H9 (cell line): ENCODE results near the gene SLC35B1. TPM values are rescaled to one million over a fixed set of nuclear protein-coding genes. Genes with fewer than 3 reads are reported as not detected.

Experiments
- DNase-seq: peaks from one replicate; pipeline ENCODE4 v3.0.0-alpha.2; 2017
- H2AFZ ChIP-seq: one replicate; pipeline ENCODE4 v1.6.1; 2013; ENCODE audit warnings: mild to moderate bottlenecking, low read length, control low read depth, moderate library complexity
- H2AK5ac ChIP-seq: 2 replicates; pipeline ENCODE4 v1.6.1; 2013; ENCODE audit warnings: low read length, control low read depth, mixed read lengths; ENCODE audit not compliant: insufficient read length
- H2BK120ac ChIP-seq: one replicate; pipeline ENCODE4 v1.6.1; 2013; ENCODE audit warnings: low read depth, mild to moderate bottlenecking, low read length, control low read depth, inconsistent platforms; ENCODE audit not compliant: poor library complexity, severe bottlenecking
- H2BK12ac ChIP-seq: 2 replicates; pipeline ENCODE4 v1.6.1; 2013; ENCODE audit warnings: low read length, control low read depth, mixed read lengths, low read depth; ENCODE audit not compliant: insufficient read length
- H2BK15ac ChIP-seq: 2 replicates; pipeline ENCODE4 v1.6.1; 2013; ENCODE audit warnings: low read depth, low read length, control low read depth
- H2BK20ac ChIP-seq: one replicate; pipeline ENCODE4 v1.6.1; 2013; ENCODE audit warnings: low read depth, mild to moderate bottlenecking, low read length, control low read depth, inconsistent platforms; ENCODE audit not compliant: poor library complexity, severe bottlenecking
- H2BK5ac ChIP-seq: 2 replicates; pipeline ENCODE4 v1.6.1; 2013; ENCODE audit warnings: low read length, control low read depth, mixed read lengths; ENCODE audit not compliant: insufficient read length
- H3K14ac ChIP-seq: 2 replicates; pipeline ENCODE4 v1.6.1; 2013; ENCODE audit warnings: low read length, control low read depth; ENCODE audit not compliant: insufficient read depth
- H3K18ac ChIP-seq: 2 replicates; pipeline ENCODE4 v1.6.1; 2013; ENCODE audit warnings: low read depth, mild to moderate bottlenecking, mixed read lengths, low read length, control low read depth; ENCODE audit not compliant: insufficient read length
- H3K23ac ChIP-seq: 2 replicates; pipeline ENCODE4 v1.6.1; 2013; ENCODE audit warnings: low read length, control low read depth, mixed read lengths, low read depth; ENCODE audit not compliant: insufficient read length
- H3K23me2 ChIP-seq: 2 replicates; pipeline ENCODE4 v1.6.1; 2013; ENCODE audit warnings: low read depth, mild to moderate bottlenecking, mixed read lengths, low read length, control low read depth; ENCODE audit not compliant: insufficient read length, poor library complexity, severe bottlenecking
- H3K27ac ChIP-seq: 2 replicates; pipeline ENCODE4 v1.5.1; 2013; ENCODE audit warnings: low read length, control low read depth, mixed read lengths, low read depth; ENCODE audit not compliant: insufficient read length
- H3K27me3 ChIP-seq: 2 replicates; pipeline ENCODE4 v1.6.1; 2013; ENCODE audit warnings: low read length, control low read depth, inconsistent platforms; ENCODE audit not compliant: insufficient read depth
- H3K4ac ChIP-seq: 2 replicates; pipeline ENCODE4 v1.6.1; 2013; ENCODE audit warnings: low read depth, mild to moderate bottlenecking, control low read depth, inconsistent platforms, low read length, moderate library complexity
- H3K4me1 ChIP-seq: 2 replicates; pipeline ENCODE4 v1.6.1; 2013; ENCODE audit warnings: low read length, control low read depth, inconsistent platforms; ENCODE audit not compliant: insufficient read depth
- H3K4me2 ChIP-seq: 2 replicates; pipeline ENCODE4 v1.6.1; 2013; ENCODE audit warnings: low read length, control low read depth, mixed read lengths; ENCODE audit not compliant: insufficient read length, insufficient read depth
- H3K56ac ChIP-seq: 2 replicates; pipeline ENCODE4 v1.6.1; 2013; ENCODE audit warnings: low read depth, mild to moderate bottlenecking, mixed read lengths, low read length, control low read depth; ENCODE audit not compliant: insufficient read length
- H3K79me1 ChIP-seq: 2 replicates; pipeline ENCODE4 v1.6.1; 2013; ENCODE audit warnings: low read depth, mild to moderate bottlenecking, moderate library complexity, low read length, control low read depth, inconsistent platforms; ENCODE audit not compliant: insufficient read depth, poor library complexity, severe bottlenecking
- H3K79me2 ChIP-seq: 2 replicates; pipeline ENCODE4 v1.6.1; 2013; ENCODE audit warnings: low read length, control low read depth, inconsistent platforms; ENCODE audit not compliant: insufficient read depth
- H3K9ac ChIP-seq: 2 replicates; pipeline ENCODE4 v1.6.1; 2013; ENCODE audit warnings: low read length, control low read depth, mixed read lengths; ENCODE audit not compliant: insufficient read length; ENCODE audit errors: extremely low read depth
- H3K9me3 ChIP-seq: one replicate; pipeline ENCODE4 v1.6.1; 2013; ENCODE audit warnings: low read depth, low read length, inconsistent platforms; ENCODE audit not compliant: control insufficient read depth
- H3T11ph ChIP-seq: one replicate; pipeline ENCODE4 v1.6.1; 2013; ENCODE audit warnings: mild to moderate bottlenecking, low read length, control low read depth, inconsistent platforms
- H4K20me1 ChIP-seq: one replicate; pipeline ENCODE4 v1.6.1; 2013; ENCODE audit not compliant: control insufficient read depth, insufficient read length, insufficient read depth
- H4K5ac ChIP-seq: 2 replicates; pipeline ENCODE4 v1.6.1; 2013; ENCODE audit warnings: low read depth, mild to moderate bottlenecking, mixed read lengths, low read length, control low read depth; ENCODE audit not compliant: insufficient read length
- H4K8ac ChIP-seq: replicated peaks from 2 replicates; pipeline ENCODE4 v1.6.1; 2013; ENCODE audit warnings: low read length, control low read depth, mixed read lengths, low read depth; ENCODE audit not compliant: insufficient read length
- H4K91ac ChIP-seq: 2 replicates; pipeline ENCODE4 v1.6.1; 2013; ENCODE audit warnings: low read depth, mild to moderate bottlenecking, moderate library complexity, mixed read lengths, low read length, control low read depth; ENCODE audit not compliant: insufficient read length
- H3K27ac Mint-ChIP-seq, 3 experiments: 2 replicates in 2 of 3; 3 replicates in 1 of 3; pipeline ENCODE4 v1.8.0; 2020 to 2021; ENCODE audit warnings: mixed read lengths in 3 of 3, mild to moderate bottlenecking in 1 of 3, moderate library complexity in 1 of 3
- H3K27me3 Mint-ChIP-seq: 2 replicates; pipeline ENCODE4 v1.8.0; 2021; ENCODE audit warnings: low read depth, mild to moderate bottlenecking, moderate library complexity, mixed read lengths
- H3K36me3 Mint-ChIP-seq, 3 experiments: 2 replicates in 2 of 3; 3 replicates in 1 of 3; pipeline ENCODE4 v1.8.0; 2020 to 2021; ENCODE audit warnings: low read depth in 3 of 3, mixed read lengths in 3 of 3; ENCODE audit not compliant: insufficient read depth in 1 of 3
- H3K4me1 Mint-ChIP-seq, 2 experiments: 2 replicates each; pipeline ENCODE4 v1.8.0; 2020; ENCODE audit warnings: mixed read lengths in 2 of 2
- H3K4me3 Mint-ChIP-seq, 2 experiments: 2 replicates in 1 of 2; 3 replicates in 1 of 2; pipeline ENCODE4 v1.8.0; 2020 to 2021; ENCODE audit warnings: mild to moderate bottlenecking in 2 of 2, mixed read lengths in 2 of 2, moderate library complexity in 1 of 2
- H3K9me3 Mint-ChIP-seq, 2 experiments: 2 replicates in 1 of 2; 3 replicates in 1 of 2; pipeline ENCODE4 v1.8.0; 2020; ENCODE audit warnings: mild to moderate bottlenecking in 2 of 2, mixed read lengths in 2 of 2, moderate library complexity in 1 of 2
- WGBS: extraction: QIAGEN DNeasy Blood & Tissue Kit; methylation state at CpG from one replicate; pipeline ENCODE4 v1.1.7; 2013; ENCODE audit warnings: missing lambda C conversion rate, low lambda C conversion rate, mixed read lengths; ENCODE audit not compliant: insufficient read length; ENCODE audit errors: extremely low coverage; 5-methylcytosine and 5-hydroxymethylcytosine counted together
- total RNA-seq: library from RNA; stranded (reverse); gene quantifications from 2 replicates; pipeline ENCODE4 v1.2.1, GENCODE V29; 2021
- TF ChIP-seq, protein P1 (sequence below): fragments of 200-600 bp; sonication (generic); conservative IDR thresholded peaks from 3 replicates; pipeline ENCODE4 v1.8.0; 2021; ENCODE audit warnings: antibody characterized with exemption, mild to moderate bottlenecking

SLC35B1 gene
- total RNA-seq, 1 experiment from 2014 or later, result 58.9 TPM

DNA sequence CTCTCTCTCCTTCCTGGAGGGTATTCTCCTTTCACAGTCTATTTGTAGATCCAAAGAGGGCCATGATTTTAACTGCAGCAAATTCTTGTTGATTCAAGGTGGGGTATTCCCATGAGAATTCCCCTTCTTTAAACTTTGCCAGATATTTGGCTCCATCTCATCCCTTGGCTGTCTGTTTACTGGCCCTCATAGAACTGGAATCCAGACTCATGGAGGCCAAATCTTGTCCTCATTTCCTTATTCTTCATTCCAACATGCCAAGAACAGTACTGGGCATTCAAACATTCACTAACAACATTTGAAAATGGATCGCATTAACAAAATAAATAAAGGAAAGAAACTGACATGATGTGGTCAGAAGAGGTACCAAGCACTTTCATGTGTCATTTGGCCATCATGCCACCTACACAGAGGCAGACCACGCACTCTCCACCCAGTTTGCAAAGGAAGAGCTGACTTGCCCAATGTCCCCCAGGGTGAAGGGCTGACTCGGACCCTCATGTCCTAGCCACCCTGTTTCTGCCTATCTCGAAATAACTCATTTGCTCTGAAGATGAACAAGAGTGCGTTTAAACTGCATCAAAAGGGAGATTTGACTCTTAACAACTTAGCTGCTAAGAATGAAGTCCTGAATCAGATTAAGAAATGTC is 23.1 kb upstream of the SLC35B1 start:
- no CpG with 5 or more reads among the region's 5 CpGs for WGBS
- no peaks in the 10 kb centered on the region; the same call in 1 of the 2 replicates for H3K27me3 Mint-ChIP-seq

More for the DNA sequence above, 23.1 kb upstream of the SLC35B1 start:
- TF ChIP-seq, protein P1, sequence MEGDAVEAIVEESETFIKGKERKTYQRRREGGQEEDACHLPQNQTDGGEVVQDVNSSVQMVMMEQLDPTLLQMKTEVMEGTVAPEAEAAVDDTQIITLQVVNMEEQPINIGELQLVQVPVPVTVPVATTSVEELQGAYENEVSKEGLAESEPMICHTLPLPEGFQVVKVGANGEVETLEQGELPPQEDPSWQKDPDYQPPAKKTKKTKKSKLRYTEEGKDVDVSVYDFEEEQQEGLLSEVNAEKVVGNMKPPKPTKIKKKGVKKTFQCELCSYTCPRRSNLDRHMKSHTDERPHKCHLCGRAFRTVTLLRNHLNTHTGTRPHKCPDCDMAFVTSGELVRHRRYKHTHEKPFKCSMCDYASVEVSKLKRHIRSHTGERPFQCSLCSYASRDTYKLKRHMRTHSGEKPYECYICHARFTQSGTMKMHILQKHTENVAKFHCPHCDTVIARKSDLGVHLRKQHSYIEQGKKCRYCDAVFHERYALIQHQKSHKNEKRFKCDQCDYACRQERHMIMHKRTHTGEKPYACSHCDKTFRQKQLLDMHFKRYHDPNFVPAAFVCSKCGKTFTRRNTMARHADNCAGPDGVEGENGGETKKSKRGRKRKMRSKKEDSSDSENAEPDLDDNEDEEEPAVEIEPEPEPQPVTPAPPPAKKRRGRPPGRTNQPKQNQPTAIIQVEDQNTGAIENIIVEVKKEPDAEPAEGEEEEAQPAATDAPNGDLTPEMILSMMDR, result no peak
- no peaks in the 10 kb centered on the region for H3K79me2 ChIP-seq
- no peaks in the 10 kb centered on the region for H3K27me3 ChIP-seq
- no peak overlapping the region for H3T11ph ChIP-seq
- no peak overlapping the region for H2AFZ ChIP-seq
- H3K36me3 Mint-ChIP-seq, result peaks cover 17 to 22% (median 18%) of the 10 kb centered on the region in 3 experiments; a peak in 6 of 7 replicates
- H3K9ac ChIP-seq, result no peak overlapping the region
- no peak overlapping the region for H3K4me3 Mint-ChIP-seq
- H4K20me1 ChIP-seq, result peaks cover 2% of the 10 kb centered on the region
- no peaks in the 10 kb centered on the region for H3K23me2 ChIP-seq
- no peaks in the 10 kb centered on the region for H3K4me1 Mint-ChIP-seq
- H2BK12ac ChIP-seq, result no peak overlapping the region
- no peak overlapping the region for H3K23ac ChIP-seq
- no peak overlapping the region for H2AK5ac ChIP-seq
- no peak overlapping the region for H3K4me2 ChIP-seq
- no peak overlapping the region for H2BK20ac ChIP-seq
- H3K4me1 ChIP-seq, result no peaks in the 10 kb centered on the region
- H3K4ac ChIP-seq, result no peak overlapping the region
- H3K56ac ChIP-seq, result no peak overlapping the region
- no peak overlapping the region for H2BK5ac ChIP-seq
- H2BK120ac ChIP-seq, result no peak overlapping the region
- no peak for DNase-seq
- H3K9me3 ChIP-seq, result no peaks in the 10 kb centered on the region
- no peak overlapping the region for H3K27ac Mint-ChIP-seq
- no peak overlapping the region for H4K5ac ChIP-seq
- H2BK15ac ChIP-seq, result no peak overlapping the region
- no peaks in the 10 kb centered on the region for H3K79me1 ChIP-seq
- no peak overlapping the region for H3K14ac ChIP-seq
- no peak overlapping the region for H3K27ac ChIP-seq
- H3K9me3 Mint-ChIP-seq, result no peaks in the 10 kb centered on the region; a peak in 1 of 5 replicates
- H3K18ac ChIP-seq, result no peak overlapping the region
- no peak overlapping the region for H4K8ac ChIP-seq
- H4K91ac ChIP-seq, result no peak overlapping the region
